ENCODE data around the gene RIMS4. TPM values are rescaled to one million over a fixed set of nuclear protein-coding genes. Genes with fewer than 3 reads are reported as not detected.

The RIMS4 gene
- total RNA-seq, 3 donors from 2014 or later = 0.66 to 1.8 (median 0.96) TPM

DNA sequence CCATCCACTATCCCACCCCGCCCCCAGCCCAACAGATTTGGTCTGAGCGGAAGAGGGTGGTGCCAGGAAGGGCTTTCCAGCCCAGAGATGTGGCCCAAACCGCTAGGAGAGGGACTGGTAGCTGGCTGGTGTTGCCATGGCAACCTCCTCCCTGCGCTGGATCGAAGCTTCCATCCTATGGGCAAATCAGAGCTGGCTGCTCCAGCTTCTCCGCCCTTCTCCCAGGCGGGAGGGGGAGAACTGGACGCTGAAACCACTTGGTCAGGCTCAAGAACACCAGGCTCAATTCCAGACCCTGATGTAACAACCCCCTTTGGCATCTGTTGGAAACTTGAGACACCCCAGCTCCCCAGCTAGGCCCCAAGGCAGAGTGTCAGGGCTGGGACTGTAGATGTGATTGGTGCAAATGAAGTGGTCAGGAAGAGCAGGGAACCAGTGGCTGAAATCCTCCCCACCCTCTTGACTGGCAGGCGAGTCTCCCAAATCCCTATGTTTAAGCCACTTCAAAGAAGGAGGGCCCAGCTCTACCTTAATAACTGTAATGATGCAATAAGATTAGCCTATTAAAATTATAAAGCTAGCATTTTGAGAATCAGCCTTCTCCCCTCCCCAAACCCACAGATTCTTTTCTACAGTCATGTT lies 4.2 kb downstream of the RIMS4 start:
- intact Hi-C loops (cut with DNase I; ENCODE audit: low total_unique reads) = no loop called here
- Histone ChIP-seq H3K27me3 (peaks cover 0 to 42% of the 10 kb centered on the region in 2 donors), H3K9me3 (no peaks in the 10 kb centered on the region), H3K4me1 (no peaks in the 10 kb centered on the region), H3K27ac (no peak overlapping the region), H3K36me3 (no peaks in the 10 kb centered on the region), H3K4me3 (no peak overlapping the region)
- TF ChIP-seq POLR2AphosphoS5 (IDR thresholded peaks at IDR 0.05) = peak in 1 of 3 donors; percentile 78
- TF ChIP-seq, protein P1, sequence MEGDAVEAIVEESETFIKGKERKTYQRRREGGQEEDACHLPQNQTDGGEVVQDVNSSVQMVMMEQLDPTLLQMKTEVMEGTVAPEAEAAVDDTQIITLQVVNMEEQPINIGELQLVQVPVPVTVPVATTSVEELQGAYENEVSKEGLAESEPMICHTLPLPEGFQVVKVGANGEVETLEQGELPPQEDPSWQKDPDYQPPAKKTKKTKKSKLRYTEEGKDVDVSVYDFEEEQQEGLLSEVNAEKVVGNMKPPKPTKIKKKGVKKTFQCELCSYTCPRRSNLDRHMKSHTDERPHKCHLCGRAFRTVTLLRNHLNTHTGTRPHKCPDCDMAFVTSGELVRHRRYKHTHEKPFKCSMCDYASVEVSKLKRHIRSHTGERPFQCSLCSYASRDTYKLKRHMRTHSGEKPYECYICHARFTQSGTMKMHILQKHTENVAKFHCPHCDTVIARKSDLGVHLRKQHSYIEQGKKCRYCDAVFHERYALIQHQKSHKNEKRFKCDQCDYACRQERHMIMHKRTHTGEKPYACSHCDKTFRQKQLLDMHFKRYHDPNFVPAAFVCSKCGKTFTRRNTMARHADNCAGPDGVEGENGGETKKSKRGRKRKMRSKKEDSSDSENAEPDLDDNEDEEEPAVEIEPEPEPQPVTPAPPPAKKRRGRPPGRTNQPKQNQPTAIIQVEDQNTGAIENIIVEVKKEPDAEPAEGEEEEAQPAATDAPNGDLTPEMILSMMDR (IDR thresholded peaks at IDR 0.05) = no peak
- no peak for DNase-seq (ENCODE audit: low spot score in 2 of 2)

DNA sequence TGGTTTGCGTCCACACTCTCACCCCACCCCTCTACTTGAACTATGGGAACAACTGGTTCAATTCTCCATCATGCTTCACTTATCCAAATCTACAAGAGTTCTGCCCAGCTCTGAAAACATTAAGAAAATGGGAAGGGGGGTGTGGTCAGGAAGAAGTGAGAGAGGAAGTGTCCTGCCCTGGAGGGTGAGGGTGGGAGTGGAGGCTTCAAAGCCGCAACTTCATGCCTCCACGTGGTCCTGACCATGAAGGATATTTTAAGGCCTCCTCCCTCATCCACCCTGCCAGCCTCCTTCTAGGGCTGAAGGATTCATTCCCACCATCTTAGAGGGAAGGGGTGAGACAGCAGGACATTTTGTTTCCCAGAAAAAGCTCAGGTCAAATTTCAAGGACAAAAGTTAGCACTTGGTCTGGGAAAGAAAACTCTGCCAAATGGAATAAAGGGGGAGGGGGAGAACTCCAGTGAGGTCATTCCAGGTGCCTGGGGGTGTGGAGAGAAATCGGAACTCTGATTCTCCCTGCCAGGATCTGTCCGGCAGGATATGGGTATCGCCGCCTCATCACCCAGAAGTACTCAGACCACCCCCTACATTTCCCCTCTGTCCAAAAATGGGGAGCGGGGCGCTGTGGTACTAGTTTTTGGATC lies 4.9 kb downstream of the RIMS4 start:
- Histone ChIP-seq H3K36me3 (no peaks in the 10 kb centered on the region), H3K27ac (no peak overlapping the region), H3K9me3 (no peaks in the 10 kb centered on the region), H3K4me3 (no peak overlapping the region), H3K27me3 (peaks cover 0 to 36% of the 10 kb centered on the region in 2 donors), H3K4me1 (no peaks in the 10 kb centered on the region)
- TF ChIP-seq, protein P1 (IDR thresholded peaks at IDR 0.05) = no peak
- intact Hi-C loops (cut with DNase I; ENCODE audit: low total_unique reads) = no loop called here
- no peak for DNase-seq (ENCODE audit: low spot score in 2 of 2)

DNA sequence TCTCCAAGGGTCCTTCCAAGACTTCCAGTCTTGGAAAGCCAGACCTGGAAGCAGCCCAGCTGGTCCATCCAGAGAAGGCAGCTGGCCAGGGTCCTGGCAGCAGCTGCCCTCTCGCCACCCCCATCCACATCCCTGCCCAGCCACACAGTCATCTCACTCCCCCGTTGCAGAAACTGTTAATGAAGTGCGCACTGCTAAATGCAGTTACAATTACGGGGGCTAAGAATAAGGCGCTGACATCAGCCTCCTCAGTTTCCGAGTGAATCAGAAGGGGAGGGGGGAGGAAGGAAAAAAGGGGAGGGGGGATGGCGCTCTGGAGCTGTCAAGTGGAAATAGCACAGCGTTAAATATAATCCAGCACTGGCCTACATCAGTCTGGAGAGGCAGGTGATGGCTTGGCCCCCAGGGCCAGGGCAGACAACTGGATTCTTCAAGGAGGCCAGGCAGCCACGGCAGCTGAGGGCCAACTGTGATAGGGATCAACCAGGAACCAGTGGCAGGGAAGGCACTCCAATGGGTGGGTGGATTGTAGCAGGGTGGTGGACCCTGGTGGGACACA lies 6.9 kb downstream of the RIMS4 start:
- TF ChIP-seq, protein P1 (IDR thresholded peaks at IDR 0.05) = no peak
- TF ChIP-seq POLR2A (IDR thresholded peaks at IDR 0.05) = no peak
- TF ChIP-seq POLR2AphosphoS5 (IDR thresholded peaks at IDR 0.05) = no peak
- H3K9me3 ChIP-seq = no peaks in the 10 kb centered on the region
- no peak overlapping the region for H3K4me3 ChIP-seq
- intact Hi-C loops (cut with DNase I; ENCODE audit: low total_unique reads) = no loop called here
- peaks cover 0 to 20% of the 10 kb centered on the region in 2 donors for H3K27me3 ChIP-seq
- H3K36me3 ChIP-seq = no peaks in the 10 kb centered on the region
- no peak overlapping the region for H3K27ac ChIP-seq
- DNase-seq (ENCODE audit: low spot score in 2 of 2) = no peak
- no peaks in the 10 kb centered on the region for H3K4me1 ChIP-seq

DNA sequence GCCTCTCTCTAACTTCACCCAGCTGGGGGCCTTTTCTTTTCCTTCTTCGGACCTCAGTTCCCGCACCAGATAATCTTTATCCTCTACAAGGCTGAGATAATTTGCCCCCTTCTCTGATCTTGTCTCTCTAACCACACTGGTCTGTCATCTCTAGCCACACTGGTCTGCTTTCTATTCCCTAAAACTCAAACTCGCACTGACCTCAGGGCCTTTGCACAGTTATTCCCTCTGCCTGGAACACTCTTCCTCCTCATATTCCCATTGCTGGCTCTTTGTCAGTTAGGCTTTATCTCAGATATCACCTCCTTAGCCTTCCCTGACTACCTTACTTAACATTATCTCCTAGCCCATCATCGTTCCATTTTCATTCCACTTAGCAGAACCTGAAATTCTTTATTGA lies 7.6 kb downstream of the RIMS4 start:
- H3K27ac ChIP-seq = no peak overlapping the region
- H3K9me3 ChIP-seq = no peaks in the 10 kb centered on the region
- no peak for TF ChIP-seq POLR2A (IDR thresholded peaks at IDR 0.05)
- no peak for TF ChIP-seq POLR2AphosphoS5 (IDR thresholded peaks at IDR 0.05)
- TF ChIP-seq, protein P1 (IDR thresholded peaks at IDR 0.05) = no peak
- no peaks in the 10 kb centered on the region for H3K4me1 ChIP-seq
- no peaks in the 10 kb centered on the region for H3K36me3 ChIP-seq
- no peak for DNase-seq (ENCODE audit: low spot score in 2 of 2)
- no peak overlapping the region for H3K4me3 ChIP-seq
- H3K27me3 ChIP-seq = peaks cover 0 to 17% of the 10 kb centered on the region in 2 donors
- intact Hi-C loops (cut with DNase I; ENCODE audit: low total_unique reads) = no loop called here

GRCh38 chr20:44800391-44801046 lies 9.8 kb downstream of the RIMS4 start:
- H3K36me3 ChIP-seq = no peaks in the 10 kb centered on the region
- H3K9me3 ChIP-seq = no peaks in the 10 kb centered on the region
- H3K27ac ChIP-seq = no peak overlapping the region
- peaks cover 0 to 8% of the 10 kb centered on the region in 2 donors for H3K27me3 ChIP-seq
- DNase-seq (ENCODE audit: low spot score in 2 of 2) = no peak
- TF ChIP-seq POLR2AphosphoS5 (IDR thresholded peaks at IDR 0.05) = no peak
- TF ChIP-seq POLR2A (IDR thresholded peaks at IDR 0.05) = no peak
- TF ChIP-seq, protein P1 (IDR thresholded peaks at IDR 0.05) = no peak
- no peaks in the 10 kb centered on the region for H3K4me1 ChIP-seq
- H3K4me3 ChIP-seq = no peak overlapping the region
- intact Hi-C loops (cut with DNase I; ENCODE audit: low total_unique reads) = no loop called here
